Right cardiac atrium (tissue), 5 donors: ENCODE results near the gene MRPL27. TPM values are rescaled to one million over a fixed set of nuclear protein-coding genes. Genes with fewer than 3 reads are reported as not detected.
A peak's percentile ranks its signal among the peaks of the same experiment; 100 is the strongest.
"Not testable (repeated sequence)": the region's sequence is repeated elsewhere in the genome, so short reads cannot be mapped to it uniquely, and the experiment has no call there.

Experiments used
- ATAC-seq, 2 donors: fragments of 200-7000 bp; cut with Tn5 transposase; one replicate each; pipeline versions ENCODE4 v1.8.0 to v1.9.1; 2020; ENCODE audit warnings: moderate library complexity in 2 of 2, mild to moderate bottlenecking in 1 of 2
- DNase-seq, 3 donors: peaks; one replicate each; pipeline ENCODE4 v3.0.0-alpha.2; 2020
- H3K27ac ChIP-seq: one replicate; pipeline ENCODE4 v1.5.1; 2013; ENCODE audit warnings: mild to moderate bottlenecking, low read length, control low read depth, moderate library complexity
- H3K27me3 ChIP-seq: one replicate; pipeline ENCODE4 v1.6.1; 2013; ENCODE audit not compliant: control insufficient read depth, insufficient read depth
- H3K4me1 ChIP-seq: one replicate; pipeline ENCODE4 v1.6.1; 2013; ENCODE audit warnings: low read length; ENCODE audit not compliant: control insufficient read depth, insufficient read depth
- H3K4me3 ChIP-seq: one replicate; pipeline ENCODE4 v1.5.1; 2013; ENCODE audit warnings: low read length, control low read depth
- H3K9me3 ChIP-seq: one replicate; pipeline ENCODE4 v1.6.1; 2013; ENCODE audit warnings: low read length; ENCODE audit not compliant: control insufficient read depth
- WGBS: extraction: QIAGEN DNeasy Blood & Tissue Kit; methylation state at CpG from one replicate; pipeline ENCODE4 v1.1.7; 2013; 5-methylcytosine and 5-hydroxymethylcytosine counted together
- intact Hi-C, 4 donors: fragments of 100-400 bp; cut with DNase I; formaldehyde crosslinking; loops; one replicate each; pipeline versions ENCODE4 v1.11.0 to v1.14.0; 2022 to 2023
- polyA plus RNA-seq: library from polyadenylated mRNA; stranded (reverse); fragments of 200-250 nt; gene quantifications from one replicate; pipeline ENCODE4 v1.2.3, GENCODE V29; 2013
- total RNA-seq, 4 donors: library from RNA; stranded (reverse); fragmentation: NEBNext Ultra II Directional; extraction: Animal tissue kit (Norgen Biotek cat#: 25700); gene quantifications; one replicate each; pipeline ENCODE4 v1.2.1, GENCODE V29; 2021
- donor health status: healthy with polysubstance abuse.
- donor health status: DM: no; HTN: yes; CAD: no.
- donor health status: DM: no; HTN: no; CAD: no.
- donor health status: DM: no; HTN: yes; CAD: no; lungs with severe emphysema.
- donor health status: DM: yes; HTN: yes; CAD: no.

The MRPL27 gene
- total and polyA plus RNA-seq, 5 donors: 74.4 to 194 (median 82.3) TPM

DNA sequence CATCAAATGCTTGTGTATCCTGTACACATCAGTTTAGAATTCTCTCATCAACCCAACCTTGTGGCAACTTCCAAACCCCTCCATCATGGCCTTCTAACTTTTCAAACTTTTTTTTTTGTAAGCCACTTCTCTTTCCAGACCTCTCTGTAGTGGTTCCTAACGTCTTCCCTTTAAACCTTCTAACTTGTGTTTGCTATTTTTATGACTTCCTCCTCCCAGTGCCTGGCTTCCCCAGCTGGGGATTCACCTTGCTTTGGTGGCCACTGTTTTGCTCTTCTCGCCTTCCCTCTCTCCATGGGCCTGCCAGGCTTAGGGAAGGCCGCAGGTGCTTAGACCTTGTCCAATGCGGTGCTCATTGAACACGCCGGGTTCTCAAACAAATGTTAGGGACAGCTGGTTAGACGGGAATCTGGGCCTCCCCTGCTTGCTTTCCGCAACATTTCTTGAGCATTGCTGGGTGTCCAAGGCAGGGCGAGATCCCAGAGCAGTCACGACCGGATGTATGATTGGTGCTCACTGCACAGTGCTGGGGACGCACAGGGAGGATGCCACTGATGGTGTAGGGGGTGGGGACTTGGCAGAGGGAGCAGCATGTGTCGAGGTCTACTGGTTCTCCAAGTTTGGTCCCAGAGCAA, 28.1 kb downstream of the MRPL27 start:
- Histone ChIP-seq H3K27me3 (no peaks in the 10 kb centered on the region), H3K27ac (no peak overlapping the region), H3K4me3 (no peak overlapping the region), H3K4me1 (peaks cover 9% of the 10 kb centered on the region), H3K9me3 (no peaks in the 10 kb centered on the region)
- ATAC-seq (peak; percentile 4 to 39), DNase-seq (no peak)
- intact Hi-C loops: no loop called here
- WGBS: 60% methylated on average over 13 of the region's 13 CpGs

DNA sequence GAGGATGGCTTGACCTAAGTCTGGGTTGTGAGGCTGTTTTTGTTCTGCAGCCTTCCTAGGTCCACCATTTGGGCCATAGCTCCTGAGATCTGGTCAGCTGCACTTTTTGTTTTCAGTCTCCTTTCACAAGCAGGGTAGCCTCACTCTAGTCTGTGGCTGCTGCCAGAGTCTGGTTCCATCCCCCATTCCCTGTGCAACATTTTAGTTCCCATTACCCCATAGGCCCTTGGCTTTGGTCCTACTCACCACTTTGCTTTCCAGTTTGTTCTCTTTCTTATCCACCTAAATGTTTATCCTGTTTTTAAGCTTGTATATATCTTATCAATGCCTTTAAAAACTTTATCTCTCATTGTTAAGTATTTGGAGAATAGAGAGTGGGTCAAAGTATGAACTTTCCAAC, 33.6 kb downstream of the MRPL27 start:
- intact Hi-C loops: no loop called here
- H3K27ac ChIP-seq: no peak overlapping the region
- H3K9me3 ChIP-seq: no peaks in the 10 kb centered on the region
- ATAC-seq (no peak), DNase-seq (no peak)
- no peaks in the 10 kb centered on the region for H3K27me3 ChIP-seq
- no peak overlapping the region for H3K4me3 ChIP-seq
- no peaks in the 10 kb centered on the region for H3K4me1 ChIP-seq

DNA sequence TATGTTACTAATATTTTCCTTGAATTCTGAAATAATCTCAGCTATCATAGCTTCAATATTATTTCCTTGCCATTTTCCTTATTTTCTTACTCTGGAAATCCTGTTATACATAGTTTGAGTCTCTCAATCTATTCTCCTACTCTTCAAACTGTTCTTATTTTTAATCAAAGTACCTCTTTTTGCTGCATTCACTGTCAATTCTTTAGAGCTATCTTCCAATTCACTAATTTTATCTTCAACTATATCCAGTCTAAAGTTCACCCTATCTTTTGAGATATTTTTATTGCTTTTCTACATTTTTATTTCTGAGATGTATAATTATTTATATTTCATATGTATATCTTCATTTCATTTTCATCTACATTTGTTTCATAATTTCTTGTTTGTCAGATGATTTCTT, 34.3 kb downstream of the MRPL27 start:
- no peaks in the 10 kb centered on the region for H3K9me3 ChIP-seq
- H3K27me3 ChIP-seq: no peaks in the 10 kb centered on the region
- ATAC-seq: no peak
- H3K4me1 ChIP-seq: no peaks in the 10 kb centered on the region
- H3K27ac ChIP-seq: no peak overlapping the region
- no peak for DNase-seq
- intact Hi-C loops: no loop called here
- no peak overlapping the region for H3K4me3 ChIP-seq

DNA sequence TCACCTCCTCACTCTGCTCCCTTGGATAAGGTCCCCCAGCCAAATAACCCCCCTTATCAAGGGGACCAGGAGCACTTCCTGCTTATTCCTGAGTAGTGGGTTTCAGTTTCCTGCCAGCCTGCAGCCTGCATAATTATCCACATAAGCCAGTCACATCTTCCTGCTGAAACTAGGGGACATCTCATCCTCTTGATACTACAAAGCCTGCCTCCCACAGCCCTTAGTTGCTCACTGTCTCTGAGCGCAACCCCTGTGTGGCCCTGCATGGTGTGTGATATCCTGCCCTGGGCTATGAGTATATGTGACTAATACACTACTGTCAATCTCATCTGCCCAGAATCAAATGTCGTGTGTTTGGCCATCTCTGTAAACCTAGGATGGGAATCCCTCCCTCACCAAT, 35.0 kb downstream of the MRPL27 start:
- no peak for ATAC-seq
- H3K9me3 ChIP-seq: no peaks in the 10 kb centered on the region
- intact Hi-C loops: no loop called here
- DNase-seq: no peak
- 83% methylated on average over 2 of the region's 2 CpGs for WGBS
- no peaks in the 10 kb centered on the region for H3K4me1 ChIP-seq
- H3K27ac ChIP-seq: no peak overlapping the region
- H3K27me3 ChIP-seq: no peaks in the 10 kb centered on the region
- H3K4me3 ChIP-seq: no peak overlapping the region

DNA sequence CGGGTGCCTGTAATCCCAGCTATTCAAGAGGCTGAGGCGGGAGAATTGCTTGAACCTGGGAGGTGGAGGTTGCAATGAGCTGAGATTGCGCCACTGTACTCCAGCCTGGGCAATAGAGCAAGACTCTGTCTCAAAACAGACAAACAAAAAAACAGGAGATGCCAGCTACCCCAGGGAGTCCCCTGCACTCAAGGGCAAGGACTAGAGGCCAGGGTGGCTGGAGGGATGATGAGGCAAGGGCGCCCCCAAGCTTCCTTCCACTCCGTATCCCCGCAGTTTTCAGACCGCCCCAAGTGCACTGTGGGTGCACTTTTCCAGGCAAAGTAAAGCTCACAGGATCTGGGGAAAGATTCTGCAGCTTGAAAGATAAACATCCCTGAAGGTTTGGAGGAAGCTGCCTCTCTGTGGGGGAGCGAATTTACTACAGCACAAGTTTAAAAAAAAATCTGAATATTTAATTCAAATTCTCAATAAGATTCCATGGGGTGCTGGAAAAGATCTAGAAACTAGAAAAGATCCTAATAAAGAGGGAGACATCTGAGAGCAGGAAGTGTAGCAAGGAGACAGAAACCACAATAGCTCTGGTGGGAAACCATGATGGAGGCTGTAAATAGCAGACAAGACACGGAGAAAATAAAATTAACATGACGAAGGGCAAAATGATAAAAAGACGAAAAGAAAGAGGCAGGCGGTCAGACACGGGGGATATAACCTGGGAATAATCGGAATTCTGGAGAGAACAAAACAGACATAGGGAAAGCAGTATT, 39.5 kb downstream of the MRPL27 start:
- not testable (repeated sequence) for ATAC-seq

DNA sequence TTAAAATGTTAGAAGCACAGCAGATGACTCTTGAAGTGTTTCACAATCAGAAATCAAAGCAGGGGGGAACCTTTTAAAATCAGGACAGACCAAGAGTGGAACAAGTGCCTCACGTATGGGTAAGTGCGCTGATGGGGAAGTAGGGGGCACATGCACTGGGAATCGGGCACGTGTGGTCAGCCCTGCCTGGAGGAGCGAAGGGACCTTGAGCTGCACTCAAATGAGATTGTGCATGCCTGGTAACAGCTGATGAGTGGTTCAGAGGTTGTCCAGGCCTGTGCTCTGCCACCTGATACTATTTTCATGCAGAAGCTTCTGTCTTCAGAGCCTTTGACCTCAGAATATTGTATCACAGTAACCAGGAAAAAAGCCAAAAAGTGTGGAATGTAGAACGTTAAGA, 40.8 kb downstream of the MRPL27 start:
- no peak for DNase-seq
- peak in 1 of 2 donors; percentile 57 for ATAC-seq
- no peaks in the 10 kb centered on the region for H3K27me3 ChIP-seq
- intact Hi-C loops: no loop called here
- no peak overlapping the region for H3K27ac ChIP-seq
- no peaks in the 10 kb centered on the region for H3K4me1 ChIP-seq
- 45% methylated on average over 6 of the region's 6 CpGs for WGBS
- H3K4me3 ChIP-seq: no peak overlapping the region
- H3K9me3 ChIP-seq: no peaks in the 10 kb centered on the region

More for the DNA sequence above, 39.5 kb downstream of the MRPL27 start:
- 54% methylated on average over 14 of the region's 14 CpGs for WGBS
- intact Hi-C loops, H3K4me3 ChIP-seq, H3K27ac ChIP-seq, H3K4me1 ChIP-seq, DNase-seq, H3K9me3 ChIP-seq, H3K27me3 ChIP-seq: not testable (repeated sequence)

DNA sequence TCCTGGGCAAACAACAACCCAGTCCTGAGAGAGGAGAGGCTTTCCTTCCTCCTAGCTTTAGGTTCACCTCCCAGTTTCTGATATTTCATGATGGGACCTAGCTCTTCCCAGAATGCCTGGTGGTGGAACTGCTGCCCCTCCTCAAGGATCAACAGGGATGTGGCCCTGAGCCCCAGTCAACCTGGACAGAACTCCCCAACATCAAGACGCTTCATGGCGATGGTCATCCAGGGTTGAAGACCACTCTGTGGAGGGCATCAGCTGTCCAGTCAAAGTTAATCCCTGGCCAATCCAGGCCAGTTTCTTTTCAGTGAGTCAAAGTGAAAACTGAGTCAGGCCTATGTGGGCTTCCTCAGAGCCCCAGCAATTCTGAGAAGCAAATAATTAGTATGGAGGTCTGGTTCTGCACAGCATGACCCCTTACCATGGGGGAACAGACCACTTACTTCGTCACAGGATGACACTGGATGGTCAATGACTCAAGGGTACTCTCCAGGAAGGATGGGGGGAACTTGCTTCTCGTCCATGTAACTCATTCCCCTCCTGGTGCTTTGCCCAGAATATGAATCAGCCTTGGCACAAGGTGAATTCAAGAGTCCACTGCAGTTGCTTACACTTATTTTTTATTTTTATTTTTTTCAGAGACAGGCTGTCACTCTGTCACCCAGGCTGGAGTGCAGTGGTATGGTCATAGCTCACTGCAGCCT, 41.7 kb downstream of the MRPL27 start:
- DNase-seq (no peak), ATAC-seq (no peak)
- no peaks in the 10 kb centered on the region for H3K4me1 ChIP-seq
- intact Hi-C loops: no loop called here
- no peaks in the 10 kb centered on the region for H3K9me3 ChIP-seq
- no peak overlapping the region for H3K27ac ChIP-seq
- no peak overlapping the region for H3K4me3 ChIP-seq
- H3K27me3 ChIP-seq: no peaks in the 10 kb centered on the region
- WGBS: 74% methylated on average over 4 of the region's 4 CpGs

DNA sequence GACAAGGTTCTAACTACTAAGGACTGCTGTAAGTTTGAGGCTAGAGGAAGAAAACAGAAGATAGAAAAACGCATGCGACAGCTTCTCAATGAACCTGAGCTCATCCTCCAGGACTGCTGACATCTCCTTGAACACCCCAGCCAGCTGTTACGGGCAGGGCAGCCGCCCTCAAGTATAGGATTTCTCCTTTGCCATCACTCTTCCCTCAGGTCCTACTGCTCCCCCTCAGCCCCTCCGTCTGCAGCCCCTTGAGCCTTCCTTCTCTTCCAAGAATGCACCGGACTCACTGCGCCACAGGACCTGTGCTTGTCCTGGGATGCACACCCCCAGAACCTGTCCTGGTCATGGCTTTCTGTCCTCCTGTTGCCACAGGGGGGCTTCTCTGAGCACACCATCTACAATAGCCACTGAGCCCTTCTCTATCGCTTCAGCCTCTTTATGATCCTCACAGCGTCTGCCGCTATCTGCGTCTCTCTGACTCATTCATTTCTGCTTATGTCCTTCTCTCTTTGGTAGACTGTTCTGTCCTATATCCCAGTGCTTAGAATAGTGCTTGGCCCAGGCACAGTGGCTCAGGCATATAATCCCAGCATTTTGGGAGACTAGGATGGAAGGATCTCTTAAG, 42.7 kb downstream of the MRPL27 start:
- H3K27ac ChIP-seq: no peak overlapping the region
- no peaks in the 10 kb centered on the region for H3K9me3 ChIP-seq
- ATAC-seq: no peak
- H3K4me3 ChIP-seq: no peak overlapping the region
- WGBS: 78% methylated on average over 11 of the region's 11 CpGs
- DNase-seq: no peak
- H3K27me3 ChIP-seq: no peaks in the 10 kb centered on the region
- intact Hi-C loops: no loop called here
- no peaks in the 10 kb centered on the region for H3K4me1 ChIP-seq

DNA sequence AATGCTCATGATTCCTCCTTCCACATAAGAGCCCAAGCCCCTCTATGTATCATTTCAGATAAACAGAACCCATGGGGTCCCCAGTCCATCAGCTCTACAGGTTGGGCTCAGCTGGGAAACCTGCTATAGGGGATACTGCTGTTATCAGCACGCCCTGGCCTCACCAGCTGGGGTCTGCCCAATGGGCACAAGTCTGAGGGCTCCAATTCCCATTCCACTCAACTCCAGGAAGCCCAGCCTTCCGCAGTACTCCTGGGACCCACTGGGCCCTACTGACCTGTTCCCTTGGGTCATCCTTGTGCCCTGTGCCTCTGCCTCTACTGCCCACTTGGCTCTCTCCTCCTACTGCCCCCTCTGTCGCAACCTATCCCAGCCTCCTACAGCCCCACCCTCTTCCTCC, 43.3 kb downstream of the MRPL27 start:
- no peak for DNase-seq
- no peaks in the 10 kb centered on the region for H3K9me3 ChIP-seq
- WGBS: 77% methylated on average over 3 of the region's 3 CpGs
- no peaks in the 10 kb centered on the region for H3K27me3 ChIP-seq
- H3K4me1 ChIP-seq: no peaks in the 10 kb centered on the region
- no peak overlapping the region for H3K4me3 ChIP-seq
- intact Hi-C loops: no loop called here
- no peak overlapping the region for H3K27ac ChIP-seq
- peak in 1 of 2 donors; percentile 37 for ATAC-seq

DNA sequence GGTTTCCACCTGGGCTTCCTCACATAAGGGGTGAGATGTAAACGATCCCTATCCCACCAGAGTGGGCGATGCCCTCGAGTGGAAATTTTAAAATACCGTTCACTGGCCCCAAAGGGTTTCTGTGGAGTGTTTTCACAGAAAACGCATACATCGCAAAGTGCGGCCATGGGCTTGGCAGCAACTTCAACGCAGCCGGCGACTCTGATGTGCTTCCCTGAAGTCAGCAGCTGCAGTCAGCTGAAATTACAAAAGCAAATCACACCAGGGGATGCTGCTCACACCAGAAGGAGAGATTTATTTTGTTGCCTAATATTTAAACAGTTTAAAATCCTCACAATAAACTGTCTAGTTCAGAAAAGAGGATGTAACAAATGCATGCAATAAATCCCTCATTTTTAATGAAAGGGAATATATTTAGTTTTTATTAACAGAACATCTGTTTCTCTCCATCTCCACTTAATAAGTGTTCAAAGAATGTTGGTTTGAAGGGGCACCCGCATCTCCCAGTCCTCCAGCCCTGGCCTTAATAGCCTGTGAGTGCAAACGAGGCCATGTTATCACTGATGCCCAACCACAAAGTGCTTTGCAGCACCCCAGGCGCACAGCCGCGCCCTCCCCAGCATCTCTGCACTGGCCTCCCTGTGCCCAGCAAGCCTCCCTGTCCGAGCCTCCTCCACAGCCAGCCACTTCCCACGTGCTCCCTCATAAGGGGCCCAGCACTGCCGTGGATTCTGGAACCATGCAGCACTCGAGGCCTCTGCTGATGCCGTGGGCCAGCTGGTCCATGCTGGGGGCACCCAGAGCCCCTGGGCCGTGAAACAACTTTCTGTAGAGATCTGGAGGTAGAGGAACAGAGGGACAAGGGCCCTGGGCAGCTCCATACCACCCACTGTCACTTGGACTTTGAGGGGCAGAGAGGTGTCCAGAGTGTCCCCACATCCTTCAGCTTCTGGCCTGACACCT, 44.3 kb downstream of the MRPL27 start:
- 72% methylated on average over 21 of the region's 21 CpGs for WGBS
- H3K27ac ChIP-seq: no peak overlapping the region
- H3K4me3 ChIP-seq: no peak overlapping the region
- DNase-seq: no peak
- H3K27me3 ChIP-seq: no peaks in the 10 kb centered on the region
- no peaks in the 10 kb centered on the region for H3K4me1 ChIP-seq
- intact Hi-C loops: no loop called here
- no peak for ATAC-seq
- H3K9me3 ChIP-seq: no peaks in the 10 kb centered on the region
